ENCODE data around the gene EIF4E2. TPM values are rescaled to one million over a fixed set of nuclear protein-coding genes. Genes with fewer than 3 reads are reported as not detected.

The EIF4E2 gene
- 90.6 to 97.8 TPM (median 95.9 TPM) in 3 replicates for total RNA-seq (2021)
- Bru-seq, nascent RNA = percentile 87 among the genes with signal in this experiment
- long read RNA-seq, experiment 1, transcript EIF4E2-207 (8 exons, 3,525 nt) = minor isoform, 18 of 400 reads
- long read RNA-seq, experiment 1, transcript EIF4E2-205 (6 exons, 604 nt) = minor isoform, 20 of 400 reads
- long read RNA-seq, experiment 1, transcript EIF4E2-202 (7 exons, 3,448 nt) = major isoform, 165 of 400 reads
- long read RNA-seq, experiment 1, transcript EIF4E2-201 (7 exons, 1,604 nt) = minor isoform, 126 of 400 reads
- long read RNA-seq, experiment 1, partial matches to known transcripts = 16 of 400 reads
- long read RNA-seq, experiment 1, other reads (novel, unspliced or antisense) = 41 of 400 reads
- long read RNA-seq, experiment 2, transcript EIF4E2-204 (6 exons, 797 nt) = minor isoform, 7 of 169 reads
- long read RNA-seq, experiment 2, transcript EIF4E2-202 (7 exons, 3,448 nt) = minor isoform, 15 of 169 reads
- long read RNA-seq, experiment 2, transcript EIF4E2-201 (7 exons, 1,604 nt) = major isoform, 51 of 169 reads
- long read RNA-seq, experiment 2, partial matches to known transcripts = 53 of 169 reads
- long read RNA-seq, experiment 2, other reads (novel, unspliced or antisense) = 36 of 169 reads
- long read RNA-seq, experiment 3, transcript EIF4E2-206 (6 exons, 1,014 nt) = minor isoform, 5 of 392 reads
- long read RNA-seq, experiment 3, transcript EIF4E2-204 (6 exons, 797 nt) = minor isoform, 44 of 392 reads
- long read RNA-seq, experiment 3, transcript EIF4E2-201 (7 exons, 1,604 nt) = major isoform, 276 of 392 reads
- long read RNA-seq, experiment 3, transcript EIF4E2-202 (7 exons, 3,448 nt) = minor isoform, 31 of 392 reads
- long read RNA-seq, experiment 3, partial matches to known transcripts = 10 of 392 reads
- long read RNA-seq, experiment 3, other reads (novel, unspliced or antisense) = 18 of 392 reads

GRCh38 chr2:232550354-232551249 lies at the start of gene EIF4E2, which contains the start of gene TIGD1:
Gene EIF4E2 (plus strand): TSS chr2:232550689. CDS start chr2:232550725, 36 bp downstream.
Gene TIGD1 (minus strand): TSS chr2:232550557. CDS start chr2:232549882, 675 bp downstream.
- CTCF ChIA-PET = interaction anchor here (0.6 to 1.5 kb wide), 4 partner anchors 13 to 689 kb away, joined by 3 to 10 read pairs (median 4); no protein-coding TSS in a partner anchor
- ATAC-seq (peak; percentile 94), DNase-seq (ENCODE audit: low spot score) (peak; percentile 94)
- Mint-ChIP-seq H3K27me3 (ENCODE audit: low read depth) (peaks cover 3% of the 10 kb centered on the region), H3K27ac (peak within 1 kb of the TSS; percentile 95), H3K9me3 (peaks cover 10% of the 10 kb centered on the region), H3K4me1 (peaks cover 13% of the 10 kb centered on the region), H3K4me3 (peak within 1 kb of the TSS; percentile 95), H3K36me3 (peaks cover 36% of the 10 kb centered on the region)
- POLR2A ChIA-PET = interaction anchor here (0.6 to 1.4 kb wide), 4 partner anchors 11 to 48 kb away, joined by 3 to 6 read pairs (median 3); partner anchors contain the start of gene CHRNG
- TF ChIP-seq ZNF512 (CRISPR knock-in tag; IDR thresholded peaks at IDR 0.05; ENCODE audit: borderline replicate concordance) (no peak), ATF2 (CRISPR knock-in tag; IDR thresholded peaks at IDR 0.05; ENCODE audit: borderline replicate concordance, low read depth) (no peak), CBFB (CRISPR knock-in tag; IDR thresholded peaks at IDR 0.05; ENCODE audit: low read depth) (no peak), ZNF423 (CRISPR knock-in tag; IDR thresholded peaks at IDR 0.05) (no peak), PRRX2 (CRISPR knock-in tag; IDR thresholded peaks at IDR 0.05) (no peak), ZNF317 (CRISPR knock-in tag; IDR thresholded peaks at IDR 0.05; ENCODE audit: borderline replicate concordance, low read depth) (no peak), ZNF416 (CRISPR knock-in tag; IDR thresholded peaks at IDR 0.05) (no peak), MYBL2 (CRISPR knock-in tag; IDR thresholded peaks at IDR 0.05) (peak; percentile 62; the same call in 1 of the 2 replicates), IRF2 (CRISPR knock-in tag; IDR thresholded peaks at IDR 0.05; ENCODE audit: borderline replicate concordance, low read depth) (no peak), ZNF532 (CRISPR knock-in tag; IDR thresholded peaks at IDR 0.05; ENCODE audit: borderline replicate concordance) (no peak), IRF1 (CRISPR knock-in tag; IDR thresholded peaks at IDR 0.05) (peak; percentile 65; the same call in 1 of the 2 replicates), SMAD4 (CRISPR knock-in tag; IDR thresholded peaks at IDR 0.05) (no peak; the same call in 1 of the 2 replicates), PREB (CRISPR knock-in tag; IDR thresholded peaks at IDR 0.05; ENCODE audit: borderline replicate concordance) (peak; percentile 54; the same call in 1 of the 2 replicates), STAT6 (CRISPR knock-in tag; conservative IDR thresholded peaks at IDR 0.05; ENCODE audit: low read depth) (no peak), MLX (CRISPR knock-in tag; IDR thresholded peaks at IDR 0.05) (0 out of 2 replicates have a peak, but pooled peaks have one; percentile 80), ZMAT4 (CRISPR knock-in tag; IDR thresholded peaks at IDR 0.05) (no peak)

Data from WTC11 (cell line).